A549 (cell line): ENCODE results near the gene PSMC4. TPM values are rescaled to one million over a fixed set of nuclear protein-coding genes. Genes with fewer than 3 reads are reported as not detected.

Source experiments
- ATAC-seq, 2 experiments: fragments of 200-7000 bp in 1 of 2; fragments of >200 bp in 1 of 2; cut with Nextera tagmentation in 1 of 2; cut with Tn5 transposase in 1 of 2; 3 replicates each; pipeline versions ENCODE4 v1.8.0 to v1.9.1; 2018 to 2020; ENCODE audit warnings: mild to moderate bottlenecking in 1 of 2, moderate library complexity in 1 of 2
- CTCF ChIA-PET: fragments of 300-600 bp; sonication (Branson Sonifier 250); formaldehyde crosslinking; extraction: SDS; loops from one replicate; lab custom pipeline; 2021; ENCODE audit warnings: antibody characterized with exemption, inconsistent platforms; lab: Yijun Ruan, JAX
- POLR2A ChIA-PET: fragments of 350-600 bp; formaldehyde crosslinking; extraction: SDS; loops from one replicate; lab custom pipeline; 2021; ENCODE audit warnings: antibody characterized with exemption, inconsistent platforms; lab: Yijun Ruan, JAX
- DNase-seq, 2 experiments: peaks; one replicate each; pipeline versions ENCODE4 v3.0.0 to v3.0.0-alpha.2; 2011 to 2016; ENCODE audit warnings: low read depth in 1 of 2, low spot score in 1 of 2
- FAIRE-seq: peaks from 2 replicates; lab custom pipeline; 2011; peaks lifted over from hg19 to GRCh38; lab: Jason Lieb, UNC
- H3K27ac ChIP-seq, 2 experiments: fragments of >200 bp; sonication (Bioruptor Twin); formaldehyde crosslinking; 3 replicates each; pipeline ENCODE4 v1.5.1; 2016 to 2017
- H3K4me1 ChIP-seq: fragments of >200 bp; sonication (Bioruptor Twin); formaldehyde crosslinking; 3 replicates; pipeline ENCODE4 v1.6.1; 2016
- H3K4me2 ChIP-seq: fragments of >200 bp; sonication (Bioruptor Twin); formaldehyde crosslinking; 3 replicates; pipeline ENCODE4 v1.6.1; 2016
- H3K4me3 ChIP-seq: fragments of >200 bp; sonication (Bioruptor Twin); formaldehyde crosslinking; 3 replicates; pipeline ENCODE4 v1.5.1; 2016
- H3K9me3 ChIP-seq: fragments of >200 bp; sonication (Bioruptor Twin); formaldehyde crosslinking; 3 replicates; pipeline ENCODE4 v1.6.1; 2016
- BCL3 ChIP-seq: fragments of >200 bp; sonication (Bioruptor Twin); formaldehyde crosslinking; IDR thresholded peaks from 3 replicates; pipeline ENCODE4 v1.6.1; 2016
- CBX2 ChIP-seq: fragments of 200-600 bp; sonication (generic); IDR thresholded peaks from 2 replicates; pipeline ENCODE4 v1.6.1; 2016; ENCODE audit warnings: low read depth, mild to moderate bottlenecking, borderline replicate concordance
- CBX8 ChIP-seq: fragments of 200-600 bp; sonication (generic); IDR thresholded peaks from 2 replicates; pipeline ENCODE4 v1.6.1; 2016
- CTCF ChIP-seq: fragments of >200 bp; sonication (Bioruptor Twin); formaldehyde crosslinking; IDR thresholded peaks from 3 replicates; pipeline ENCODE4 v1.5.1; 2016
- E2F6 ChIP-seq: IDR thresholded peaks from 2 replicates; pipeline ENCODE4 v1.6.1; 2012; ENCODE audit warnings: low read depth, borderline replicate concordance
- EHMT2 ChIP-seq: fragments of 200-600 bp; sonication (generic); IDR thresholded peaks from 2 replicates; pipeline ENCODE4 v1.6.1; 2016; ENCODE audit warnings: antibody characterized with exemption, low read depth, mild to moderate bottlenecking, moderate library complexity
- ESRRA ChIP-seq: fragments of 150-350 bp; IDR thresholded peaks from 2 replicates; pipeline ENCODE4 v1.6.1; 2014; ENCODE audit warnings: mild to moderate bottlenecking, low read length, borderline replicate concordance
- FOSB ChIP-seq: fragments of 250-450 bp; sonication (Bioruptor Pico); IDR thresholded peaks from 2 replicates; pipeline ENCODE4 v1.5.0; 2020; ENCODE audit warnings: mild to moderate bottlenecking, moderate library complexity
- FOXS1 ChIP-seq: fragments of 250-450 bp; sonication (Bioruptor Pico); IDR thresholded peaks from 2 replicates; pipeline ENCODE4 v1.5.0; 2020; ENCODE audit warnings: mild to moderate bottlenecking, moderate library complexity
- GATA3 ChIP-seq: IDR thresholded peaks from 2 replicates; pipeline ENCODE4 v1.6.1; 2012; ENCODE audit warnings: borderline replicate concordance
- HMGXB4 ChIP-seq: fragments of 250-450 bp; sonication (Bioruptor Pico); IDR thresholded peaks from 2 replicates; pipeline ENCODE4 v1.5.0; 2021; ENCODE audit warnings: mild to moderate bottlenecking, moderate library complexity, borderline replicate concordance
- HOXB13 ChIP-seq: fragments of 250-450 bp; sonication (Bioruptor Pico); IDR thresholded peaks from 2 replicates; pipeline ENCODE4 v1.5.0; 2020; ENCODE audit warnings: low read depth, mild to moderate bottlenecking, moderate library complexity
- MAFK ChIP-seq: fragments of 450-650 bp; IDR thresholded peaks from 2 replicates; pipeline ENCODE4 v1.6.1; 2014; ENCODE audit not compliant: partially characterized antibody
- MYC ChIP-seq: IDR thresholded peaks from 2 replicates; pipeline ENCODE4 v1.6.1; 2012; ENCODE audit warnings: mild to moderate bottlenecking, inconsistent platforms, low read length, improper control_type of control experiment, borderline replicate concordance
- NFE2L2 ChIP-seq: fragments of 150-350 bp; conservative IDR thresholded peaks from 2 replicates; pipeline ENCODE4 v1.6.1; 2014; ENCODE audit warnings: low read length
- PBX3 ChIP-seq: IDR thresholded peaks from 2 replicates; pipeline ENCODE4 v1.6.1; 2012
- POLR2AphosphoS2 ChIP-seq: conservative IDR thresholded peaks from 2 replicates; pipeline ENCODE4 v1.6.1; 2012; ENCODE audit warnings: low read length, improper control_type of control experiment, inconsistent platforms
- RAD21 ChIP-seq, 2 experiments: fragments of >200 bp in 1 of 2; sonication (Bioruptor Twin) in 1 of 2; formaldehyde crosslinking in 1 of 2; IDR thresholded peaks in 1 of 2; conservative IDR thresholded peaks in 1 of 2; 2 replicates in 1 of 2; 3 replicates in 1 of 2; pipeline ENCODE4 v1.6.1; 2012 to 2018; ENCODE audit warnings: inconsistent platforms in 1 of 2
- RCOR1 ChIP-seq: fragments of 150-350 bp; IDR thresholded peaks from 2 replicates; pipeline ENCODE4 v1.6.1; 2014; ENCODE audit warnings: antibody characterized with exemption, low read length, low read depth
- REST ChIP-seq: fragments of 200-600 bp; sonication (generic); IDR thresholded peaks from 2 replicates; pipeline ENCODE4 v1.6.1; 2016; ENCODE audit warnings: antibody characterized with exemption, mild to moderate bottlenecking, moderate library complexity
- RFX5 ChIP-seq: fragments of 450-650 bp; IDR thresholded peaks from 2 replicates; pipeline ENCODE4 v1.7.1; 2014; ENCODE audit warnings: antibody characterized with exemption, mild to moderate bottlenecking, moderate library complexity
- SREBF2 ChIP-seq: fragments of 450-650 bp; IDR thresholded peaks from 2 replicates; pipeline ENCODE4 v1.6.1; 2014; ENCODE audit warnings: mild to moderate bottlenecking, moderate library complexity
- TFCP2L1 ChIP-seq: fragments of 250-450 bp; sonication (Bioruptor Pico); IDR thresholded peaks from 2 replicates; pipeline ENCODE4 v1.5.0; 2021; ENCODE audit warnings: mild to moderate bottlenecking
- TP53 ChIP-seq: fragments of 250-450 bp; sonication (Bioruptor Pico); IDR thresholded peaks from 2 replicates; pipeline ENCODE4 v1.5.0; 2021; ENCODE audit warnings: mild to moderate bottlenecking, moderate library complexity
- ZC3H11A ChIP-seq: fragments of 450-650 bp; IDR thresholded peaks from 2 replicates; pipeline ENCODE4 v1.6.1; 2014; ENCODE audit warnings: antibody characterized with exemption, mild to moderate bottlenecking
- ZSCAN20 ChIP-seq: fragments of 250-450 bp; sonication (Bioruptor Pico); IDR thresholded peaks from 2 replicates; pipeline ENCODE4 v1.8.0; 2022; ENCODE audit warnings: mild to moderate bottlenecking, moderate library complexity
- whole genome bisulfite sequencing: methylation state at CpG from one replicate; pipeline ENCODE4 v1.1.6; 2017; ENCODE audit errors: missing lambda C conversion rate; 5-methylcytosine and 5-hydroxymethylcytosine counted together
- polyA plus RNA-seq, 4 experiments: library from polyadenylated mRNA; depleted of rRNA in 3 of 4; stranded (reverse); fragments of >200 nt; fragmentation: RNase III in 1 of 4; extraction: RNeasy Plus Mini Kit Qiagen cat#74134 plus additional on column Dnase treatment in 1 of 4; gene quantifications; 2 replicates in 3 of 4; 3 replicates in 1 of 4; pipeline ENCODE4 v1.2.3, GENCODE V29; 2011 to 2017

PSMC4 gene
- polyA plus RNA-seq, 2 of the 4 experiments (the other 2 are of a cell fraction), result 192 to 284 TPM

- CTCF ChIA-PET, result interaction anchor here (0.6 to 7.7 kb wide), 81 partner anchors 9 to 1478 kb away, joined by 3 to 137 read pairs (median 7); partner anchors contain the start of genes DYRK1B, FBL, FCGBP and LEUTX
- Histone ChIP-seq H3K4me2 (peak overlapping the region; percentile 73), H3K9me3 (no peaks in the 10 kb centered on the region), H3K4me3 (peak overlapping the region; percentile 70), H3K27ac (peak overlapping the region; percentile 91), H3K4me1 (peaks cover 18% of the 10 kb centered on the region)
- TF ChIP-seq PBX3, result no peak
- no peak for TF ChIP-seq SREBF2
- TF ChIP-seq TP53, result peak; percentile 13; the same call in 1 of the 2 replicates
- 0 out of 2 replicates have a peak, but pooled peaks have one; percentile 20 for TF ChIP-seq HOXB13 (CRISPR knock-in tag)
- peak; percentile 21; the same call in 1 of the 2 replicates for TF ChIP-seq TFCP2L1 (CRISPR knock-in tag)
- 0 out of 2 replicates have a peak, but pooled peaks have one; percentile 30 for TF ChIP-seq HMGXB4 (CRISPR knock-in tag)
- ATAC-seq (peak in 1 of 2 experiments; percentile 62; a peak in 4 of 6 replicates), FAIRE-seq (no peak), DNase-seq (no peak)
- 6% methylated on average over 11 of the region's 11 CpGs for WGBS
- POLR2A ChIA-PET, result interaction anchor here (0.7 to 2.0 kb wide), 29 partner anchors 9 to 1138 kb away, joined by 3 to 31 read pairs (median 6); partner anchors contain the start of genes DYRK1B, FBL, RPS16 and ZNF546
These were observed 615 bp upstream of the PSMC4 start for GRCh38 chr19:39970425-39970674.

GRCh38 chr19:39971380-39972035, 543 bp downstream of the PSMC4 start:
- peak; percentile 9 to 30 for ATAC-seq
- ChIA-PET POLR2A (interaction anchor here (0.7 to 1.9 kb wide), 23 partner anchors 8 to 471 kb away, joined by 3 to 31 read pairs (median 6); partner anchors contain the start of genes DYRK1B, FBL, ZNF546 and ZNF780A), CTCF (interaction anchor here (0.5 to 7.7 kb wide), 73 partner anchors 10 to 757 kb away, joined by 3 to 137 read pairs (median 7); partner anchors contain the start of genes DYRK1B, FBL, FCGBP and LEUTX)
- Histone ChIP-seq H3K9me3 (no peaks in the 10 kb centered on the region), H3K27ac (peak overlapping the region; percentile 80 to 85), H3K4me2 (peak overlapping the region; percentile 94), H3K4me3 (peak overlapping the region; percentile 70), H3K4me1 (peaks cover 18% of the 10 kb centered on the region)
- peak; percentile 18 for FAIRE-seq
- WGBS, result 3% methylated on average over 21 of the region's 21 CpGs
- no peak for DNase-seq
- TF ChIP-seq REST (no peak), RFX5 (no peak), EHMT2 (no peak), BCL3 (no peak), CBX8 (no peak), NFE2L2 (no peak), ZC3H11A (no peak), FOSB (no peak), MYC (no peak), RCOR1 (no peak), POLR2AphosphoS2 (no peak), RAD21 (conservative IDR thresholded peaks at IDR 0.05 in 1 of 2, IDR thresholded peaks at IDR 0.05 in 1 of 2) (no peak), FOXS1 (CRISPR knock-in tag) (no peak), GATA3 (no peak), ZSCAN20 (CRISPR knock-in tag) (no peak), ESRRA (no peak), CTCF (no peak), E2F6 (no peak), MAFK (no peak), CBX2 (no peak)
